Rectal smooth muscle tissue (tissue), 1 donor: Measurements from ENCODE around the gene PLA2G4F.

Source experiments
- H3K27ac ChIP-seq: one replicate; pipeline ENCODE4 v1.7.0; 2013; ENCODE audit warnings: low read depth, low read length, inconsistent platforms
- H3K27me3 ChIP-seq: one replicate; pipeline ENCODE4 v1.7.0; 2013; ENCODE audit warnings: low read length; ENCODE audit not compliant: control insufficient read depth, insufficient read depth
- H3K36me3 ChIP-seq: one replicate; pipeline ENCODE4 v1.7.0; 2013; ENCODE audit warnings: low read length; ENCODE audit not compliant: control insufficient read depth, insufficient read depth
- H3K4me1 ChIP-seq: one replicate; pipeline ENCODE4 v1.7.0; 2013; ENCODE audit warnings: low read length; ENCODE audit not compliant: control insufficient read depth, insufficient read depth
- H3K4me3 ChIP-seq: one replicate; pipeline ENCODE4 v1.7.0; 2013; ENCODE audit warnings: low read length
- H3K9ac ChIP-seq: one replicate; pipeline ENCODE4 v1.7.0; 2013; ENCODE audit warnings: low read length

Gene PLA2G4F

GRCh38 chr15:42133356-42133755, 23.1 kb downstream of the PLA2G4F start:
- no peak overlapping the region for H3K9ac ChIP-seq
- H3K4me3 ChIP-seq, result no peak overlapping the region
- H3K27me3 ChIP-seq, result no peaks in the 10 kb centered on the region
- H3K27ac ChIP-seq, result no peak overlapping the region
- no peaks in the 10 kb centered on the region for H3K36me3 ChIP-seq
- H3K4me1 ChIP-seq, result no peaks in the 10 kb centered on the region

DNA sequence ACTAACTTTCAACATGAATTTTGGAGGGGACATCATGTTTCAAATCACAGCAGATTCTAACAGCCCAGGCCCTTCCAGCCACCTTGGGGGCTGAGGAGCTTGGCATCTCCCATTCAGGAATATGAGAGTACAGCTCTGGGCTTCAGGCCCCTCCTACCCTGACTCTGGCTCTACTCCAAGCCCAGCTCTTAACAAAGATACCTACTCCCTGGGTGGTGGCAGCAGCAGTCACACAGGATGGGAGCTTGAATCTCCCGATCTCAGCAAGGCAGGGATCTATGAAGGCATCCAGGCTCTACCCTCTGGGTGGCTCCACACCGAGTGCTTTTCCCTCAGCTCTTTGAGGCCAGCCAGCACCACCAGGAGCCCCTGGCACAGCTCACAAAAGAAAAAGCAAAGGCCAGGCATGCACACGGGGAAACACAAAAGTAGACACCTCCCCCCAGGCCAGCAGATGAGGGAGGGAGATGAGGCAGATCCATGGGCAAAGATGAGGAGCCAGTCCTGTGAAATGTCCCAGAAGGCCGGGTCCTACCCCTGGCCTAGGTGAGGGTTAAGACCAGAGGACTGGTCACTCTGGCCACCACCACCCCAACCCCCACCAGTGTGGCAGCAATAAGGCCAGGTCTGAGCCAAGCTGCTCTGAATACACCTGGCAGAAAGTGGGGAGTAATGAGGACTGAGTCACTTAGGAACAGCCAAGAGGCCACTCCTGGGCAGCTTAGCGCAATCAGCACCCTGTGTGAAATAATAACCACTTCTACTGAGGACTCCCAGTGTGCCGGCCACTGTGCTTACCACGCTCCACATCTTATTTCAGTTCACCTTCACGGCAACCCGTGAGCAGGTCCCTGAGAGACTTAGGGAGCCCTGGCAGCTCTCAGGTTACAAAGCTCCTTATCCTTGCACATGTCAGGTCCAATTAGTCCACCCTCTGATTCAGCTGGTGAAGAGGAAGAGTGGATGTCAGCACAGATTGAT, 24.3 kb downstream of the PLA2G4F start:
- H3K4me1 ChIP-seq, result no peaks in the 10 kb centered on the region
- H3K9ac ChIP-seq, result no peak overlapping the region
- no peak overlapping the region for H3K27ac ChIP-seq
- H3K4me3 ChIP-seq, result no peak overlapping the region
- no peaks in the 10 kb centered on the region for H3K27me3 ChIP-seq
- H3K36me3 ChIP-seq, result no peaks in the 10 kb centered on the region

GRCh38 chr15:42131006-42131405, 25.4 kb downstream of the PLA2G4F start:
- Histone ChIP-seq H3K9ac (no peak overlapping the region), H3K4me1 (no peaks in the 10 kb centered on the region), H3K27me3 (no peaks in the 10 kb centered on the region), H3K36me3 (no peaks in the 10 kb centered on the region), H3K4me3 (no peak overlapping the region), H3K27ac (no peak overlapping the region)

DNA sequence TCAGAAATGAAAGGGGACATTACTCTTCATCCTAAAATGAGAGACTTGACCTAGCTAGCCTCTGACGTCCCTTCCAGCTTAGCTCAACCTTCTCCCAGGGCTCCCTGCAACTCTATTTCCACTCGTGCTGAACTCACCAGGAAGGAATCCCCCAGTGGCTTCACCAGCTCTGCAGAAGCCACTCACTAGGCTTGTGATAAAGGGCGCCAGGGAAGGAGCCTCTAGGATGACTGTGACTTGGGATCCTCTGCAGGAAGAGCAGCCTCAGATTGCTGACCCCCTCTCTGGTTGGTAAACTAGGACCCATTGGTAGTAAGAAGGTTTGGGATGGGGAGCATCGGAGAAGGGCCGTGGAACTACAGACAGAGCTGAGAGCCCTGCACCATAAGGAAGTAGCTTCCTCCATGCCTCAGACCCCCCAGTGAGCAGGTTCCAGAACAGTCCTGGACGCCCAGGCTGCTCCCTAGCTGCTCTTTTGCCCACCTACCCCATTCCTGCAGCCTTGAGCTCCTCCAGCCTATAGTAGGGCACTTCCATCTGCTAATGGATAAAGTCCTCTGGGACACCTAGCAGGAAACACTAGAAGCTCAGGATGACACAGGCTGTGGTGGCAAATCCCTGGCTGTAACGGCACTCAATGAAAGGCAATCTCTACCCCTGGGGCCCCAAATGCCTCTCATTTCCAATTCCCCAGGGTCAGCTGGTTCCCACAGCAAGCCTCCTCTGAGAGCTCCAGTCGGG, 26.0 kb downstream of the PLA2G4F start:
- H3K27me3 ChIP-seq, result no peaks in the 10 kb centered on the region
- H3K36me3 ChIP-seq, result no peaks in the 10 kb centered on the region
- no peak overlapping the region for H3K27ac ChIP-seq
- no peak overlapping the region for H3K4me3 ChIP-seq
- H3K9ac ChIP-seq, result no peak overlapping the region
- no peaks in the 10 kb centered on the region for H3K4me1 ChIP-seq

- H3K4me1 ChIP-seq, result no peaks in the 10 kb centered on the region
- H3K27ac ChIP-seq, result no peak overlapping the region
- no peaks in the 10 kb centered on the region for H3K36me3 ChIP-seq
- H3K27me3 ChIP-seq, result no peaks in the 10 kb centered on the region
- no peak overlapping the region for H3K9ac ChIP-seq
- no peak overlapping the region for H3K4me3 ChIP-seq
These were observed 27.1 kb downstream of the PLA2G4F start for GRCh38 chr15:42129364-42129763.

DNA sequence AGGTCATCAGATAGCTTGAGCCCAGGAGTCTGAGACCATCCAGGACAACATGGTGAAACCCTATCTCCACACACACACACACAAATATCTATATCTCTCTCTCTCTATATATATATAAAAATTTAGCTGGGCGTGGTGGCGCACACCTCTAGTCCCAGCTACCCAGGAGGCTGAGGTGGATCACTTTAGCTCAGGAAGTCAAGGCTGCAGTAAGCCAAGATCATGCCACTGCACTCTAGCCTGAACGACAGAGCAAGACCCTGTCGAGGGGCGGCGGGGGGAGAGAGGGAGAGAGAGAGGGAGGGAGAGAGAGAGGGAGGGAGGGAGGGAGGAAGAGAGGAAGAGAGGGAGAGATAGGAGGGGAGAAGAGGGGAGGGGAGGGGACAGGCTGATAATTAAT, 28.0 kb downstream of the PLA2G4F start:
- H3K27me3 ChIP-seq, result no peaks in the 10 kb centered on the region
- H3K9ac ChIP-seq, result no peak overlapping the region
- no peaks in the 10 kb centered on the region for H3K4me1 ChIP-seq
- no peaks in the 10 kb centered on the region for H3K36me3 ChIP-seq
- H3K4me3 ChIP-seq, result no peak overlapping the region
- H3K27ac ChIP-seq, result no peak overlapping the region

GRCh38 chr15:42123546-42123945, 32.9 kb downstream of the PLA2G4F start:
- no peak overlapping the region for H3K27ac ChIP-seq
- H3K4me1 ChIP-seq, result no peaks in the 10 kb centered on the region
- no peaks in the 10 kb centered on the region for H3K27me3 ChIP-seq
- H3K36me3 ChIP-seq, result no peaks in the 10 kb centered on the region
- no peak overlapping the region for H3K4me3 ChIP-seq
- no peak overlapping the region for H3K9ac ChIP-seq

- no peaks in the 10 kb centered on the region for H3K36me3 ChIP-seq
- no peaks in the 10 kb centered on the region for H3K4me1 ChIP-seq
- H3K9ac ChIP-seq, result no peak overlapping the region
- H3K27me3 ChIP-seq, result no peaks in the 10 kb centered on the region
- H3K4me3 ChIP-seq, result no peak overlapping the region
- no peak overlapping the region for H3K27ac ChIP-seq
These were observed 34.8 kb downstream of the PLA2G4F start for GRCh38 chr15:42121682-42122081.

DNA sequence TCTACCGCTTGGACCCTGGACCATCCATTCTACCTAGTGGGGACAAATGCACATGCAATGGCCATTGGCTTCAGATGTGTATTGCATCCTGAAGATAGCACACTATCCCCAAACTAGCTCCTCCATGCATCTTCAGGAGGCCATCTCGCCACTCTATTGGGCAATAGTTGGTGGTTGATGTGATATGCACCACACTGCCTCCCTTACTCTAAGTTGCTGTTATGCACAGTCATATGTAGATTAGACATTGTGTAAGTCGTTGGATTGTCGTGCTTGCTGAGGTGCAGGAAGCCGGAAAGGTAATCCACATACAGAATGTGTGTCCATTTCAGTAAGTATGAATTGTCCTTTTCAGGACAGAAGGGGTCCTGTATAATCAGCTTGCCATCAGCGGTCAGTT, 35.4 kb downstream of the PLA2G4F start:
- Histone ChIP-seq H3K9ac (no peak overlapping the region), H3K27ac (no peak overlapping the region), H3K36me3 (no peaks in the 10 kb centered on the region), H3K4me1 (no peaks in the 10 kb centered on the region), H3K4me3 (no peak overlapping the region), H3K27me3 (no peaks in the 10 kb centered on the region)

- H3K4me1 ChIP-seq, result no peaks in the 10 kb centered on the region
- no peaks in the 10 kb centered on the region for H3K27me3 ChIP-seq
- no peak overlapping the region for H3K27ac ChIP-seq
- H3K9ac ChIP-seq, result no peak overlapping the region
- H3K36me3 ChIP-seq, result no peaks in the 10 kb centered on the region
- H3K4me3 ChIP-seq, result no peak overlapping the region
These were observed 36.2 kb downstream of the PLA2G4F start for GRCh38 chr15:42120285-42120684.

DNA sequence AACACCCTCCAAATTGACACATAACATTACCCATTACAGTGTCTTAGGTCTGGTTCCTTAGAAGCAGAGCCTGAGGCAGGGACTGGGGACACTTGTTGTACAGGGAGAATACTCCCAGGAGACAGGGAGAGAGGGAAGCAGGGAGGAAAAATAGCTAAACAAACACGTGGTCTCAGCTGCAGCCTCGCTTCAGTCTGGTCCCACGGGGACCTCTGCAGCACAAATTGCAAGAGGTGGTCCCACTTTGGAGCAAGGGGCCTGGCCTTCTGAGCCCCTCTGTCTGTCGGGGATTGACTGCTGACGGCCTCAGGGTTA, 37.0 kb downstream of the PLA2G4F start:
- no peaks in the 10 kb centered on the region for H3K36me3 ChIP-seq
- H3K4me1 ChIP-seq, result no peaks in the 10 kb centered on the region
- H3K4me3 ChIP-seq, result peak overlapping the region; percentile 38
- H3K27me3 ChIP-seq, result no peaks in the 10 kb centered on the region
- H3K27ac ChIP-seq, result no peak overlapping the region
- H3K9ac ChIP-seq, result no peak overlapping the region

DNA sequence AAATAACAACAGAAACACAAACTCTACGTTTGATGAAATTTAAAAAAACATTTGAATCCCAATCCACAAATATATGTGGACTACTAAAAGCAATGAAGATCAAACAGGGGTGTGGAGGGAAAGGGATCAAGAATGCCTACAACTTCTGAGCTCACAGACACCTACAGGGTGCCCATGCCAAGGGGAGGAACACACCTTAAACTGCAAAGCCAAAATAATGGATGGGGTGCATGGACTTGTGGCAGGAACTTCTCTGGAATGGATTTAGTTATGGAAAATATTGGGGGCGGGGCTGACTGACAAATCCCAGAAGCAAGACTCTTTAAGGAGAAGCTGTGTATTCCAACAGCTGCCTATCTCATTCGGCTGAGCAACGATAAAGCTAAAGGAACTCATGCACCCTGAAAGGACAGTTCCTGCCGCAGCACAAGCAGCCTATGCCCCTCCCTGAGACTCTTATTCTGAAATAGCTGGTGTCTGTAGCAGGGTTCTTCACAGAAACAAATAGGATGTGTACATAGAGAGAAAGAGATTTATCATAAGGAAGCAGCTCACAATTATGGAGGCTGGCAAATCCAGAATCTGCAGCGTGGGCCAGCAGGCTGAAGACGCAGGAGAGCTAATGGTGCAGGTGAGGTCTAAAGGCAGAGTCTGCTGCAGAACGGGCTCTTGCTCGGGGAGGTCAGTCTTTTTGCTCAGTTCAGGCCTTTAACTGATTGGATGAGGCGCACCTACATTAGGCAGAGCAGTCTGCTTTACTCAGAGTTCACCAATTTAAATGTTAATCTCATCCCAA, 37.6 kb downstream of the PLA2G4F start:
- H3K9ac ChIP-seq, result no peak overlapping the region
- no peaks in the 10 kb centered on the region for H3K36me3 ChIP-seq
- H3K27ac ChIP-seq, result no peak overlapping the region
- H3K27me3 ChIP-seq, result no peaks in the 10 kb centered on the region
- no peaks in the 10 kb centered on the region for H3K4me1 ChIP-seq
- peak overlapping the region; percentile 38 for H3K4me3 ChIP-seq
